ENCODE results near the gene FNDC3B. TPM values are rescaled to one million over a fixed set of nuclear protein-coding genes. Genes with fewer than 3 reads are reported as not detected.

Gene FNDC3B
- total RNA-seq, 4 donors from 2014 or later = 114 to 217 (median 164) TPM

- ATAC-seq (ENCODE audit: low FRiP score) (no peak), DNase-seq (ENCODE audit: low spot score) (no peak)
- no peak for TF ChIP-seq CTCF (IDR thresholded peaks at IDR 0.05)
Observed at GRCh38 chr3:172031996-172032395, 7.4 kb upstream of the FNDC3B start.

DNA sequence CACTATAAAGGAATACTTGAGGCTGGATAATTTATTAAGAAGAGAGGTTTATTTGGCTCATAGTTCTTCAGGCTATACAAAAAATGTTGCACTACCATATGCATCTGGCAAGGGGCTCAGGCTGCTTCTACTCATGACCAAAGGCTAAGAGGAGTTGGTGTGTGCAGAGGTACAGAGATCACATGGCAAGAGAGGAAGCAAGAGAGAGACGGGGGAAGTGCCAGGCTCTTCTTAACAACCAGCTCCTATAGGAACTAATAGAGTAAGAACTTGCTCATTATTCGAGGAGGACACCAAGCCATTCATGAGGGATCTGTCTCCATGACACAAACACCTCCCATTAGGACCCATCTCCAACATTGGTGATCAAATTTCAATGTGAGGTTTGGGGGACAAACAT is 6.0 kb upstream of the FNDC3B start:
- no peak for TF ChIP-seq CTCF (IDR thresholded peaks at IDR 0.05)
- ATAC-seq (ENCODE audit: low FRiP score) = no peak

DNA sequence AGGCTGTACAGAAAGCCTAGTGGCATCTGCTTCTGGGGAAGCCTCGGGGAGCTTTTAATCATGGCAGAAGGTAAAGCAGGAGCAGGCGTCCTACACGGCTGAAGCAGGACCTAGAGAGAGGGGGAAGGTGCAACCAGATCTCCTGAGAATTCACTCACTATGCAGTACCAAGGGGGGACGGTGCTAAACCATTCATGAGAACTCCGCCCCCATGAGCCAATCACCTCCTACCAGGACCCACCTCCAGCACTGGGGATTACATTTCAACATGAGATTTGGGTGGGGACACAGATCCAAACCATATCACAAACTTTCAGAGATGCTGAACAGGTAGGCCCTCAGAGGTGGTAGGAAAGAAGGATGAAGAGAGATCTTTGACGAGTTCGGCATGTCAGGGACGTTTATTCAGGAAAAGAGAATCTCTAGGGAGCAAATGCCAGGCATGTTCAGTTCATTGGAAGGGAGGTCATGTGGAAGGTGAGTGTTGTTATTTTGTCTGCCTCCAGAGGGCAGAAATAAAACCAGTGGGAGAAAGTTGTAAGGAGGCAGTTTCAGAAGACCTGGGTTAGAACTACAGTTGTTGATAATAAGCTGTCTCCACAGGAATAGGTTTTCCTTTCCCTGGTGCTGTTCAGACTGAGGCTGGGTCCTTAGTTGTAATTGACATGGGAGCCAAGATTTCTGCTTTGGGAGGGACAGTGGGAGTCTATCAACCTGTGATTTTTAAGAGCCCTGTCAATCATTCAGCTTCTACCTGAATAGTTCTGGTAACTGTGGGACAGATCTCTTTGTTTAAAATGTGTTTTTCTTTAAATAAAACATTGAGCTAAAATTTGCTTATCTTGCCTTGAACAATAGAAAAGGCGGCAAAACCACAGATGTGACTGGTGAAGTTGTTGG is 4.3 kb upstream of the FNDC3B start:
- ATAC-seq (ENCODE audit: low FRiP score) (no peak), DNase-seq (ENCODE audit: low spot score) (no peak)
- TF ChIP-seq CTCF (IDR thresholded peaks at IDR 0.05) = no peak

More for the DNA sequence above, 6.0 kb upstream of the FNDC3B start:
- DNase-seq (ENCODE audit: low spot score) = no peak

GRCh38 chr3:172036541-172037215 is 2.7 kb upstream of the FNDC3B start:
- no peak for TF ChIP-seq CTCF (IDR thresholded peaks at IDR 0.05)
- ATAC-seq (ENCODE audit: low FRiP score) = no peak

GRCh38 chr3:172038798-172039435 is 461 bp upstream of the FNDC3B start:
- TF ChIP-seq CTCF (IDR thresholded peaks at IDR 0.05) = no peak
- no peak for ATAC-seq (ENCODE audit: low FRiP score)
- DNase-seq (ENCODE audit: low spot score) = no peak

More at GRCh38 chr3:172036541-172037215, 2.7 kb upstream of the FNDC3B start:
- no peak for DNase-seq (ENCODE audit: low spot score)

DNA sequence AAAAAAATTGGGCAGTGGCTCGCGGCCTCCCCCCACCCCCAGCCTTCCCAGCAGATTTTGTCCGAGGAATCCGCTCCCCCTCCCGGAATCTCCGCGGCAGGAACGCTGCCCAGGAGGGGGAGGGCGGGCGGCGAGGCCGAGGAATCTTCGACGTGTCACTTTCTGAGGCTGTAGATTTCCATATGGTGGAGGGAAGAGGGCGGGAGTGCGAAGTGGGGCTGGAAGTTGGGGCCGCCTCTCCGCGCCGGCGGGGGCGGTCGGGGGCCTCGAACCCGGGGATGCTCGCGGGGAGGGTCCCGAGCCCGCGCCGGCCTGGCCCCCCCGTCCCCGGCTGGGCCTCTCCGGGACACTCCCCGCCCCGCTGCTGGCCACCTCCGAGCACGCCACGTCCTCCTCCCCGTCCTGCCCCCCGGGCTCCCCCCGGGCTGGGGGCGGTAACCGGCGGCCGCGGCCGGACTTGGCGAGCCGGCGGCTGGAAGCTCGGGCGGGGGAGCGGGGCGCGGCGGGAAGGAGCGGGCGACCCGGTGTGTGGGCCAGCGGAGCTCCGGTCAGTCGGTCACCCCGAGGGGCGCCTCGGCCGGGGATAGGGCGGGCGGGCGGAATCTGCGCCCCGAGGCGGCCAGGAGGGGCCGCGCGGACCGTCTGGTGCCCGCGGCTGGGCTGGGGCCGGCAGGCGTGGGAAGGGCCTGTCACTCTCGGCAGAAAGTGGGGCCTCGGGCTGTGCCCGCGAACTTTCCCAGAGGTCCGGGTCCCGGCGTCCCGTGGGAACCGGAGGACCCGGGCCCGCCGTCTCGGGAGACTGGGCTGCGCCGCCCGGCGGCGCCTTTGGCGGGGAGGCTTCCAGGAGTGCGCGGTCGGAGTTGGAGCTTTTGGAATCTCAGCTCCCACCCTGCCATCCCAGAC is 951 bp downstream of the FNDC3B start:
- ATAC-seq (ENCODE audit: low FRiP score) (peak; percentile 79), DNase-seq (ENCODE audit: low spot score) (no peak)
- no peak for TF ChIP-seq CTCF (IDR thresholded peaks at IDR 0.05)

All from omental fat pad (tissue), 4 donors.